H1 (cell line): ENCODE measurements around the gene CCDC116. TPM values are rescaled to one million over a fixed set of nuclear protein-coding genes. Genes with fewer than 3 reads are reported as not detected.

Source experiments
- CTCF ChIA-PET: fragments of 300-600 bp; sonication (Branson Sonifier 250); formaldehyde crosslinking; loops from one replicate; lab custom pipeline; 2021; ENCODE audit not compliant: partially characterized antibody; lab: Charles Lee
- POLR2A ChIA-PET: fragments of 300-600 bp; sonication (Branson Sonifier 250); formaldehyde crosslinking; loops from one replicate; lab custom pipeline; 2021; ENCODE audit warnings: inconsistent platforms; ENCODE audit not compliant: partially characterized antibody; lab: Charles Lee
- DNase-seq, 2 experiments: peaks; one replicate each; pipeline versions ENCODE4 v3.0.0 to v3.0.0-alpha.2; 2010 to 2022; ENCODE audit warnings: low spot score in 2 of 2, low read depth in 1 of 2, mixed read lengths in 1 of 2
- FAIRE-seq: peaks from 2 replicates; lab custom pipeline; 2011; peaks lifted over from hg19 to GRCh38; lab: Jason Lieb, UNC
- H2AFZ ChIP-seq: 2 replicates; pipeline ENCODE4 v1.8.1; 2012; ENCODE audit warnings: low read length, inconsistent platforms
- H2AK5ac ChIP-seq: 2 replicates; pipeline ENCODE4 v1.6.1; 2013; ENCODE audit warnings: low read depth, low read length
- H2BK120ac ChIP-seq: replicated peaks from 2 replicates; pipeline ENCODE3; 2013; ENCODE audit warnings: low read depth, low read length, inconsistent platforms
- H2BK12ac ChIP-seq: 2 replicates; pipeline ENCODE4 v1.6.1; 2013; ENCODE audit warnings: low read depth, low read length
- H2BK15ac ChIP-seq: 2 replicates; pipeline ENCODE4 v1.6.1; 2013; ENCODE audit warnings: low read length
- H2BK20ac ChIP-seq: 2 replicates; pipeline ENCODE4 v1.6.1; 2013; ENCODE audit warnings: low read length
- H2BK5ac ChIP-seq: 2 replicates; pipeline ENCODE4 v1.6.1; 2013; ENCODE audit warnings: low read depth, low read length
- H3K14ac ChIP-seq: 2 replicates; pipeline ENCODE4 v1.6.1; 2013; ENCODE audit warnings: inconsistent platforms; ENCODE audit not compliant: insufficient read length
- H3K18ac ChIP-seq: 2 replicates; pipeline ENCODE4 v1.6.1; 2013; ENCODE audit warnings: low read length; ENCODE audit errors: extremely low read depth
- H3K23ac ChIP-seq: 2 replicates; pipeline ENCODE4 v1.6.1; 2013; ENCODE audit warnings: inconsistent platforms; ENCODE audit not compliant: insufficient read length
- H3K23me2 ChIP-seq: 2 replicates; pipeline ENCODE4 v1.6.1; 2013; ENCODE audit warnings: low read depth, low read length
- H3K27ac ChIP-seq: 2 replicates; pipeline ENCODE4 v1.6.1; 2011; ENCODE audit warnings: low read depth, low read length, inconsistent platforms
- H3K27me3 ChIP-seq, 4 experiments: replicated peaks in 1 of 4; 1 replicate in 1 of 4; 2 replicates in 3 of 4; pipeline versions ENCODE4 v1.6.1 to v1.8.1; 2011 to 2013; ENCODE audit warnings: low read length in 3 of 4, mild to moderate bottlenecking in 3 of 4, inconsistent platforms in 2 of 4, mixed read lengths in 2 of 4, moderate library complexity in 1 of 4; ENCODE audit not compliant: control insufficient read depth in 3 of 4, insufficient read depth in 3 of 4; ENCODE audit errors: extremely low read depth in 1 of 4
- H3K36me3 ChIP-seq, 4 experiments: 2 replicates each; pipeline versions ENCODE4 v1.6.1 to v1.8.1; 2011 to 2013; ENCODE audit warnings: mild to moderate bottlenecking in 4 of 4, low read length in 3 of 4, moderate library complexity in 2 of 4, control low read depth in 1 of 4, inconsistent platforms in 1 of 4; ENCODE audit not compliant: insufficient read depth in 4 of 4, control insufficient read depth in 2 of 4
- H3K4ac ChIP-seq: replicated peaks from 2 replicates; pipeline ENCODE3; 2013; ENCODE audit warnings: low read length, low read depth, mixed read lengths, inconsistent platforms; ENCODE audit not compliant: insufficient read length
- H3K4me1 ChIP-seq, 4 experiments: replicated peaks in 1 of 4; 1 replicate in 1 of 4; 2 replicates in 3 of 4; pipeline versions ENCODE4 v1.6.1 to v1.8.1; 2011 to 2013; ENCODE audit warnings: low read length in 3 of 4, inconsistent platforms in 2 of 4, mixed read lengths in 1 of 4; ENCODE audit not compliant: insufficient read depth in 4 of 4, control insufficient read depth in 3 of 4
- H3K4me2 ChIP-seq, 2 experiments: 2 replicates each; pipeline versions ENCODE4 v1.6.1 to v1.8.1; 2011 to 2013; ENCODE audit warnings: low read depth in 2 of 2, low read length in 2 of 2, control low read depth in 1 of 2, inconsistent platforms in 1 of 2, mild to moderate bottlenecking in 1 of 2; ENCODE audit not compliant: insufficient read depth in 1 of 2
- H3K4me3 ChIP-seq, 4 experiments: fragments of 200-600, 300-600 bp in 1 of 4; sonication (generic), shearing (Covaris generic), sonication (Bioruptor Twin) in 1 of 4; 2 replicates each; pipeline versions ENCODE4 v1.5.1 to v1.8.1; 2011 to 2016; ENCODE audit warnings: low read length in 4 of 4, low read depth in 3 of 4, control low read depth in 2 of 4, inconsistent platforms in 2 of 4, mild to moderate bottlenecking in 2 of 4, mixed read lengths in 1 of 4, moderate library complexity in 1 of 4; ENCODE audit not compliant: insufficient read depth in 2 of 4; ENCODE audit errors: extremely low read depth in 1 of 4
- H3K56ac ChIP-seq: replicated peaks from 2 replicates; pipeline ENCODE3; 2013; ENCODE audit warnings: low read depth, mild to moderate bottlenecking, mixed read lengths, low read length, inconsistent platforms; ENCODE audit not compliant: insufficient read length
- H3K79me1 ChIP-seq: 2 replicates; pipeline ENCODE4 v1.6.1; 2013; ENCODE audit warnings: low read depth, low read length, control low read depth
- H3K79me2 ChIP-seq, 2 experiments: 2 replicates each; pipeline versions ENCODE4 v1.6.1 to v1.8.1; 2012 to 2013; ENCODE audit warnings: low read length in 2 of 2, mild to moderate bottlenecking in 2 of 2, inconsistent platforms in 1 of 2; ENCODE audit not compliant: insufficient read depth in 2 of 2, control insufficient read depth in 1 of 2
- H3K9ac ChIP-seq, 4 experiments: replicated peaks in 1 of 4; 1 replicate in 1 of 4; 2 replicates in 3 of 4; pipeline versions ENCODE4 v1.6.1 to v1.8.1; 2011 to 2013; ENCODE audit warnings: low read depth in 3 of 4, low read length in 3 of 4, control low read depth in 2 of 4, mild to moderate bottlenecking in 2 of 4, moderate library complexity in 2 of 4, inconsistent platforms in 1 of 4; ENCODE audit errors: extremely low read depth in 1 of 4
- H3K9me3 ChIP-seq, 2 experiments: 2 replicates each; pipeline versions ENCODE4 v1.6.1 to v1.8.1; 2012 to 2013; ENCODE audit warnings: mild to moderate bottlenecking in 2 of 2, moderate library complexity in 2 of 2, control low read depth in 1 of 2, inconsistent platforms in 1 of 2, low read depth in 1 of 2, low read length in 1 of 2, mixed read lengths in 1 of 2; ENCODE audit not compliant: insufficient read depth in 2 of 2
- H4K20me1 ChIP-seq, 2 experiments: replicated peaks in 1 of 2; 2 replicates each; pipeline versions ENCODE3 to v1.8.1; 2011 to 2013; ENCODE audit warnings: inconsistent platforms in 2 of 2, low read length in 2 of 2, mild to moderate bottlenecking in 1 of 2; ENCODE audit not compliant: insufficient read depth in 2 of 2, control insufficient read depth in 1 of 2
- H4K5ac ChIP-seq: 2 replicates; pipeline ENCODE4 v1.6.1; 2013; ENCODE audit warnings: low read length, low read depth, mixed read lengths, inconsistent platforms; ENCODE audit not compliant: insufficient read length
- H4K8ac ChIP-seq: 2 replicates; pipeline ENCODE4 v1.8.0; 2013; ENCODE audit warnings: mild to moderate bottlenecking, moderate library complexity, low read length, inconsistent platforms; ENCODE audit not compliant: insufficient read depth; ENCODE audit errors: extremely low read depth
- H4K91ac ChIP-seq: replicated peaks from 2 replicates; pipeline ENCODE3; 2013; ENCODE audit warnings: low read length, mixed read lengths, inconsistent platforms; ENCODE audit not compliant: insufficient read length
- CEBPB ChIP-seq: IDR thresholded peaks from 2 replicates; pipeline ENCODE4 v1.6.1; 2012; ENCODE audit warnings: low read depth, low read length
- EZH2 ChIP-seq: fragments of 200-600 bp; sonication (generic); IDR thresholded peaks from 2 replicates; pipeline ENCODE4 v1.7.1; 2012; ENCODE audit warnings: low read depth, mild to moderate bottlenecking, moderate library complexity, low read length, inconsistent platforms; ENCODE audit not compliant: severe bottlenecking
- GABPA ChIP-seq: IDR thresholded peaks from 2 replicates; pipeline ENCODE4 v1.6.1; 2011; ENCODE audit warnings: mild to moderate bottlenecking, low read length, moderate library complexity, borderline replicate concordance; ENCODE audit not compliant: insufficient read depth
- RAD21 ChIP-seq, 2 experiments: IDR thresholded peaks in 1 of 2; conservative IDR thresholded peaks in 1 of 2; 2 replicates each; pipeline ENCODE4 v1.6.1; 2011; ENCODE audit warnings: low read depth in 2 of 2, low read length in 2 of 2, improper control_type of control experiment in 1 of 2, inconsistent platforms in 1 of 2, mild to moderate bottlenecking in 1 of 2, moderate library complexity in 1 of 2
- SIN3A ChIP-seq, 2 experiments: IDR thresholded peaks in 1 of 2; conservative IDR thresholded peaks in 1 of 2; 2 replicates each; pipeline ENCODE4 v1.6.1; 2011 to 2012; ENCODE audit warnings: low read length in 2 of 2, improper control_type of control experiment in 1 of 2, low read depth in 1 of 2, mild to moderate bottlenecking in 1 of 2
- WGBS, 2 experiments: shearing (Covaris generic) in 1 of 2; methylation state at CpG; one replicate each; pipeline versions ENCODE4 v1.1.6 to v1.1.7; 2013 to 2015; ENCODE audit warnings: low lambda C conversion rate in 2 of 2, mixed read lengths in 2 of 2, inconsistent platforms in 1 of 2, low coverage in 1 of 2, missing lambda C conversion rate in 1 of 2; ENCODE audit not compliant: insufficient replicate concordance in 2 of 2, insufficient coverage in 1 of 2, insufficient read length in 1 of 2; ENCODE audit errors: extremely low coverage in 1 of 2, missing lambda C conversion rate in 1 of 2; 5-methylcytosine and 5-hydroxymethylcytosine counted together
- polyA plus RNA-seq, 7 experiments: library from polyadenylated mRNA; depleted of rRNA in 3 of 7; stranded (reverse) in 5 of 7; unstranded in 2 of 7; fragments of >200 nt in 5 of 7; fragments of 200-250 nt in 2 of 7; gene quantifications; 1 replicate in 5 of 7; 2 replicates in 1 of 7; 4 replicates in 1 of 7; pipeline versions ENCODE4 v1.2.1 to v1.2.3, GENCODE V29; 2011 to 2013; ENCODE audit warnings: missing spikeins in 2 of 7, mixed read lengths in 2 of 7
- total RNA-seq: library from RNA; stranded (reverse); fragmentation: NEBNext Ultra II Directional; extraction: Animal tissue kit (Norgen Biotek cat#: 25700); gene quantifications from 2 replicates; pipeline ENCODE4 v1.2.1, GENCODE V29; 2021
- TF ChIP-seq, protein P1 (sequence below), 3 experiments: IDR thresholded peaks; 1 replicate in 2 of 3; 2 replicates in 1 of 3; pipeline versions ENCODE4 v1.5.1 to v1.6.1; 2011; ENCODE audit warnings: low read length in 3 of 3, mild to moderate bottlenecking in 3 of 3, inconsistent platforms in 2 of 3, low read depth in 1 of 3, moderate library complexity in 1 of 3; ENCODE audit not compliant: insufficient read depth in 1 of 3; ENCODE audit errors: control extremely low read depth in 1 of 3

Gene CCDC116
- total and polyA plus RNA-seq, 2 of the 8 experiments (the other 6 are each of a cell fraction or from before 2014, with no cell fraction given), result 0.08 TPM; not detected in 1

DNA sequence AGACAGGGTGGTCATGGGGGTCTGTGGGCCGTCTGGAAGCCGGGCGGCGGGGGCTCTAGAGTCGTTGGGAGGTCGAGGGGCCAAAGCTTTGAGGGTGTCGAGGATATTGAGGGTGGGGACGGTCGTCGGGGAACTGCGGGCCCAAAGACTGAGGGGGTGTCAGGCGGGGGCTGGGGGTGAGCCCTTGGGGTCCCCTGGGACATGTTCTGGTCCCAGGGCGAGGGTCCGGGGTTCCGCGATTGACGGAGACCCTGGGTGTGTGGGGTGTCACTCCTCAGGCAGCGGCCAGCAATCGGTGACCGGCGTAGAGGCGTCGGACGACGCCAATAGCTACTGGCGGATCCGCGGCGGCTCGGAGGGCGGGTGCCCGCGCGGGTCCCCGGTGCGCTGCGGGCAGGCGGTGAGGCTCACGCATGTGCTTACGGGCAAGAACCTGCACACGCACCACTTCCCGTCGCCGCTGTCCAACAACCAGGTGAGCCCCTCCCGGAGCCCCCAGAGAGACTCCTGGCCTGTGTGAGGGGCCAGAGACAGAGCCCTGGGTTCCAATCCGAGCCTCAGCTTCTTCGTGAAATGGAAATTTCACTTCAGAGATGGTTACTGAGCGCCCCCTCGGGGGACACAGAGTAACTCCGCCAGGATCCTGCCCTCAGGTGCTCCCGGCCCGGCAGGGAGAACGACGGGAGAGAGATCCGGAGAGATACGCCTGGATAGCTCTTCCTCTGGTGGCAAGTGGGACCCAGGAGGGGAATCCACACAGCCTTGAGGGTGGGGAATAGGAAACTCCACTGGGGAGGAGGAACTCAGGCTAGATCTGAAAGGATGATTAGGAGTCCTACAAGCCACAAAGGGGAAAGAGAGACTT lies 10.3 kb downstream of the CCDC116 start:
- POLR2A ChIA-PET, result interaction anchor here (1.0 to 5.7 kb wide), 9 partner anchors 10 to 87 kb away, joined by 3 to 74 read pairs (median 4); partner anchors contain the start of genes CCDC116, PPIL2 and YDJC
- no peak for TF ChIP-seq GABPA
- TF ChIP-seq RAD21 (IDR thresholded peaks at IDR 0.05 in 1 of 2, conservative IDR thresholded peaks at IDR 0.05 in 1 of 2; ENCODE audit: low read depth in 2 of 2, low read length in 2 of 2), result peak; percentile 61 to 73
- TF ChIP-seq CEBPB, result no peak
- TF ChIP-seq, protein P1, sequence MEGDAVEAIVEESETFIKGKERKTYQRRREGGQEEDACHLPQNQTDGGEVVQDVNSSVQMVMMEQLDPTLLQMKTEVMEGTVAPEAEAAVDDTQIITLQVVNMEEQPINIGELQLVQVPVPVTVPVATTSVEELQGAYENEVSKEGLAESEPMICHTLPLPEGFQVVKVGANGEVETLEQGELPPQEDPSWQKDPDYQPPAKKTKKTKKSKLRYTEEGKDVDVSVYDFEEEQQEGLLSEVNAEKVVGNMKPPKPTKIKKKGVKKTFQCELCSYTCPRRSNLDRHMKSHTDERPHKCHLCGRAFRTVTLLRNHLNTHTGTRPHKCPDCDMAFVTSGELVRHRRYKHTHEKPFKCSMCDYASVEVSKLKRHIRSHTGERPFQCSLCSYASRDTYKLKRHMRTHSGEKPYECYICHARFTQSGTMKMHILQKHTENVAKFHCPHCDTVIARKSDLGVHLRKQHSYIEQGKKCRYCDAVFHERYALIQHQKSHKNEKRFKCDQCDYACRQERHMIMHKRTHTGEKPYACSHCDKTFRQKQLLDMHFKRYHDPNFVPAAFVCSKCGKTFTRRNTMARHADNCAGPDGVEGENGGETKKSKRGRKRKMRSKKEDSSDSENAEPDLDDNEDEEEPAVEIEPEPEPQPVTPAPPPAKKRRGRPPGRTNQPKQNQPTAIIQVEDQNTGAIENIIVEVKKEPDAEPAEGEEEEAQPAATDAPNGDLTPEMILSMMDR (IDR thresholded peaks at IDR 0.05; ENCODE audit: control extremely low read depth in 1 of 3, insufficient read depth in 1 of 3, low read depth in 1 of 3, low read length in 3 of 3), result peak; percentile 60 to 63 (median 62)
- TF ChIP-seq SIN3A (conservative IDR thresholded peaks at IDR 0.05 in 1 of 2, IDR thresholded peaks at IDR 0.05 in 1 of 2; ENCODE audit: low read depth in 1 of 2, low read length in 2 of 2), result 0 out of 4 replicates have a peak, but pooled peaks of 1 of the 2 experiments have one; percentile 24
- no peak for TF ChIP-seq EZH2

More for the DNA sequence above, 10.3 kb downstream of the CCDC116 start:
- FAIRE-seq (no peak), DNase-seq (peak in 1 of 2 experiments; percentile 84)
- Histone ChIP-seq H3K36me3 (no peaks in the 10 kb centered on the region), H3K18ac (no peak overlapping the region), H2AFZ (no peak overlapping the region), H3K23me2 (peaks cover 5% of the 10 kb centered on the region; the same call in 1 of the 2 replicates), H3K9me3 (no peaks in the 10 kb centered on the region), H3K4ac (no peak overlapping the region), H4K20me1 (peaks cover 0 to 11% of the 10 kb centered on the region in 2 experiments), H2BK5ac (no peak overlapping the region), H4K8ac (peak overlapping the region; percentile 87), H2BK20ac (no peak overlapping the region), H3K9ac (peak overlapping the region in 3 of 4 experiments; percentile 65 to 84 (median 66); a peak in 4 of 7 replicates), H3K27ac (no peak overlapping the region), H2BK120ac (no peak overlapping the region), H3K79me1 (no peaks in the 10 kb centered on the region), H2AK5ac (no peak overlapping the region), H3K79me2 (no peaks in the 10 kb centered on the region), H3K4me1 (peaks cover 0 to 5% (median 2%) of the 10 kb centered on the region in 4 experiments; a peak in 4 of 7 replicates), H3K56ac (no peak overlapping the region), H3K27me3 (peaks cover 0 to 7% (median 1%) of the 10 kb centered on the region in 4 experiments; a peak in 3 of 7 replicates), H3K14ac (no peak overlapping the region), H2BK12ac (0 out of 2 replicates have a peak overlapping the region, but pooled peaks have one; percentile 84), H3K4me3 (peak overlapping the region; percentile 65 to 77 (median 72)), H2BK15ac (no peak overlapping the region), H4K91ac (peak overlapping the region; percentile 40), H3K23ac (no peak overlapping the region), H3K4me2 (peak overlapping the region; percentile 17 to 79), H4K5ac (no peak overlapping the region)
- 7% methylated on average over 22 of the region's 56 CpGs; no CpG with 5 or more reads in 1 of the 2 experiments for WGBS, 2 experiments
- CTCF ChIA-PET, result interaction anchor here (0.7 to 22.2 kb wide), 20 partner anchors 9 to 186 kb away, joined by 3 to 499 read pairs (median 6); partner anchors contain the start of genes CCDC116, PPIL2 and YDJC
